Measurements from ENCODE around the gene CKB.
"Not testable (repeated sequence)": the region's sequence is repeated elsewhere in the genome, so short reads cannot be mapped to it uniquely, and the experiment has no call there.

Gene CKB

DNA sequence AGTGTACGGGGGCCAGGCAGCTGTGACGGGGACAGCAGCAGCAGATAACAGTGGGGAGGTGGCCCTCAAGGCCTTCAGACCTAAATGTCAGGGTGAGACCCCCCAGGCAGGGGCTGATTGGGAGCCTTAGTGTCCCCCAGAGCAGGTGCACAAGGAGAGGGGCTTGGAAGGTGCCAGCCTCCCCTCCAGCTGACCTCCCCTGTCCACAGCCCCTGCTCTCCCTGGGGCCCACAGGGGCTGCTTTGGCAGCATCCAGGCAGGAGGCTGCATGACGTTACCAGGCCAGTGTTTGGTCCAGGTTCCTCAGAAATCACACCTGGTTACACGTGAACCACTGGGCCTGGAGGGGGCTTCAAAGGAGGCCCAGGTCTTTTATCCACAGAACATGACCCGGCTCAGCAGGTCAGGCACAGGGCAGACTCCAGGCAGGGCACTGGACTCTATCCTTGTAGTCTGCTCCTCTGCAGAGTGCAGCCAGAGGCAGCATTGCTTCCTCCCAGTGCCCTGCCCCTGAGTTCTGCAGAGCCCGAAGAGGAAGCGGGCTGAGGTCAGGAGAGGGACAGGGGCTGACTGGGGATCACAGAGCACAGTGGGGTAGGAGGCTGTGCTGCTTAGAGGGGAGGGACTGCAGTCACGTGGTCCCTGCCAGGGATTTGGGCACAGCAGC lies 3.8 kb upstream of the CKB start:
- DNase-seq: no peak

DNA sequence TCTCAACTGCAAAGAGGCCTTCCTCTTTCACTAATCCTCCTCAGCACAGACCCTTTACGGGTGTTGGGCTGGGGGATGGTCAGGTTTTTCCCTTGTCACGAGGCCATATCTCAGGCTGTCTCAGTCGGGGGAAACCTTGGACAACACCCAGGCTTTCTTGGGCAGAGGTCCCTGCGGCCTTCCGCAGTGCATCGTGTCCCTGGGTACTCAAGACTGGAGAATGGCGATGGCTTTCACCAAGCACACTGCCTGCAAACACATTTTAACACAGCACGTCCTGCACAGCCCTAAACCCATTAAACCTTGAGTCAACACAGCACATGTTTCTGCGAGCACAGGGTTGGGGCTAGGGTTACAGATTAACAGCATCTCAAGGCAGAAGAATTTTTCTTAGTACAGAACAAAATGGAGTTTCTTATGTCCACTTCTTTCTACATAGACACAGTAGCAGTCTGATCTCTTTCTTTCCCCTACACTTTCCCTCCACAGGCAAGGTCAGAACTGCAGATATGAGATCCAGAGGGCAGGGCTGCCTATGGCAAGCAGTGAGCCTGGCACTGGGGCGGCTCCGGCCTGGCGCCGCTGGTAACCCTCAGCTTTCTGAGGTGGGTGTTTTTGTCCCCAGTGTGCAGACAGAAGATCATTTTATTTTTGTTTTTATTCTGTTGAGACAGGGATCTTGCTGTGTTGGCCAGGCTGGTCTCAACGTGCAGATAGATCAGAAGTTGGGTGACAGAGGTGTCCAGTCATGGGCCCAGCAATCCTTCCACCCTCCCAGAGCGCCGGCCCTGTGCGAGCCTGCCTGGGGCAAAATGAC lies 3.0 kb upstream of the CKB start:
- DNase-seq: not testable (repeated sequence)

DNA sequence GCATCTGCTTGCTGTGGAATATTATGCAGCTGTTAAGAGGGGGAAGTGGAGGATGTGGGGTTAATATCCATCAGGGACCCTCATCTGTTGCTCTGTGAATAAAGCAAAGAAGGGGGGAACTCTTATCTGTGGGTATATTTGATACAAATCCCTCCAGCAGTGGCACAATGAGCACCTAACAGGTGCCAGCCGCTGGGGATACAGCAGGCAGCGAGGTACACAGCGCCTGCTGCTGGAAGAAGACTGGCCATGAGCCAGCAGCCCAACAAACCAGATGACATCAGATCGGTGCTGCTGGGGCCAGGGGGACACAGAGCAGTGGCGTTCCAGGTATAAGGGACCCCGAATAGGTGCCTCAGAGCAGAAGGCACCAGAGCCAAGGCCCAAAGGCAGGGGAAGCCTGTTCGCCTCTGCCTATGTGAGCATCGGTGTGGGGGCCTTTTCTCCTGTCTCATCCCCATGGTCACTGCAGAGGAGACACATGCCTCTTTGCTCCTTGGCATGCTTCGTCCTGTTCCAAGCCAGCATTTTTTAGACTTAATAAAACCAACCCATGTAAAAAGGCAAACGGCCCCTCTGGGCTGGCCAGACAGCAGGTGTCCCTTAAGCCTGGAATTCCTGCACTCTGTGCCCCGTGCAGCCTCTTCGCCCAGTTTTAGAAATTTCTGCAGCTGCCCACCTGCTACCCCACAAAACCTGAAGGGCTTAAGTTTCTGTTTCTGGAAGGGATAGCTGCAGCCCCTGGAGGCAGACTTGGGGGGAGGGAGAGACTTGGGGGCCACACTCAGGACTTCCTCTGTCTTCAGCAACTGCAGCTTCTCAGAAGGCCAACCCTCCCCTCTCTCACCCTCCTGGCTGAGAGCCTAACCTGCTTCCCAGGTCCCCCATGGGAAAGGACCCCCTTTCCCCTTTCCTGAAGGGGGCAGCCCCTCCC lies 1.6 kb upstream of the CKB start:
- no peak for DNase-seq

DNA sequence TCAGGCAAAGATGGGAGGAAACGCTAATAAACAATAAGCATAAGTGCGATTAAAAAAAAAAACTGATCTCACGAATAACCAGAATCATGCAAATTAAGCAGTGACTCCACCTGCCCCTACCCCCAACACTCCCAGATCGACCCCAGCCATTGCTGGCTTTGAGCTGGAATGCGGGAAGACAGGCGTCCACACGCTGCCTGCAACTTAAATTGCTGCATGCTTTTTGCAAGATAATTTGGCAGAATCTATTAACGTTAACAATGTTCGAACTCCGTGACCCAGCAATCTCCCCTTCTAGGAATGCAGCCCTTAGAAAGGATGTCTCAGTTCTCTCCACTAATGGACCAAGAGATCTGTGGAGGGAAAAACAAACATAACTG lies 935 bp upstream of the CKB start:
- no peak for DNase-seq

DNA sequence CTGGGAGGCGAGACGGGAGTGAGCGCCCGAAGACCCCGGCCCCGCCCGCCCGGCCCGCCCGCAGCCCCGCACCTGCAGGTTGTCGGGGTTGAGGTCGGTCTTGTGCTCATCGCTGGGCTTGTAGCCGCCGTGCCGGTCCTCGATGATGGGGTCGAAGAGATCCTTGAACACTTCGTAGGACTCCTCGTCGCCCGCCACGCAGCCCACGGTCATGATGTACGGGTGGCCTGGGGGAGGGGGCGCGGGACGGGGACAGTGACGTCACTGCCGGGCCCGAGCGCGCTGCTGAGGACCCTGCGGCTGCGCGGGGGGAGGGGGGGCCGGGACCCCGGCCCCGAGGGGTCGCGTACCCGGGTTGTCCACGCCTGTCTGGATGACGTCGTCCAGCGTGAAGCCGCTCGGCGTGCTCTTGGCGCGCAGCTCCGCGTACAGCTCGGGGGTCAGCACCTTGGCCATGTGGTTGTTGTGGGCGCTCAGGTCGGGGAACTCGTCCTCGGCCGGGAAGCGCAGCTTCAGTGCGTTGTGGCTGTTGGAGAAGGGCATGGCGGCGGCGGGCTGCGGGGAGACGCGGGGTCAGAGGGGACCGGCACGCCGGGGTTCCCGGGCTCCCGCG lies 573 bp downstream of the CKB start:
- DNase-seq: no peak

DNA sequence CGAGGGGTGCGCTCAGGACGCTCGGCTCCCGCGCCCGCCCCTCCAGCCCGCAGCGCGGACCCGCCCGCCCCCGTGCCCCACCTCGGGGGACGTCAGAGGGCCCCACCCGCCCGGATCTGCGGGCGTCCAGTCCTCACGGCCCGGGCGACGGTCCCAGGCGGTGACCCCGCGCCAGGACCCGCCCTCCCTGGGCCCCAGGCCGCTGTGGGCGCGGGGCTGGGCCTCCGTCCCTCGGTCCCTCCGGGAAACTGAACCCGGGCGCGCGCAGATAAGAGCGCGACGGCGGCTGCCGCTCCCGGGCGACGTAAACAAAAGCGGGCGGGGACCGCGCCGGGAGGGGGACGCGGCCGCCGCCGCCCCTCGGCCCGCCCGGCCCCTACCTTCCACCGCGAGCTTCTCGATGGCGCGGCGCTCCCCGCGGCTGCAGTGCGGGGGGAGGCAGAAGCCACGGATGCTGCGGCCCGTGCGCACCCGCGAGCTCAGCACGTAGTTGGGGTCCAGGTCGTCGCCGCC lies 1.1 kb downstream of the CKB start:
- no peak for DNase-seq

DNA sequence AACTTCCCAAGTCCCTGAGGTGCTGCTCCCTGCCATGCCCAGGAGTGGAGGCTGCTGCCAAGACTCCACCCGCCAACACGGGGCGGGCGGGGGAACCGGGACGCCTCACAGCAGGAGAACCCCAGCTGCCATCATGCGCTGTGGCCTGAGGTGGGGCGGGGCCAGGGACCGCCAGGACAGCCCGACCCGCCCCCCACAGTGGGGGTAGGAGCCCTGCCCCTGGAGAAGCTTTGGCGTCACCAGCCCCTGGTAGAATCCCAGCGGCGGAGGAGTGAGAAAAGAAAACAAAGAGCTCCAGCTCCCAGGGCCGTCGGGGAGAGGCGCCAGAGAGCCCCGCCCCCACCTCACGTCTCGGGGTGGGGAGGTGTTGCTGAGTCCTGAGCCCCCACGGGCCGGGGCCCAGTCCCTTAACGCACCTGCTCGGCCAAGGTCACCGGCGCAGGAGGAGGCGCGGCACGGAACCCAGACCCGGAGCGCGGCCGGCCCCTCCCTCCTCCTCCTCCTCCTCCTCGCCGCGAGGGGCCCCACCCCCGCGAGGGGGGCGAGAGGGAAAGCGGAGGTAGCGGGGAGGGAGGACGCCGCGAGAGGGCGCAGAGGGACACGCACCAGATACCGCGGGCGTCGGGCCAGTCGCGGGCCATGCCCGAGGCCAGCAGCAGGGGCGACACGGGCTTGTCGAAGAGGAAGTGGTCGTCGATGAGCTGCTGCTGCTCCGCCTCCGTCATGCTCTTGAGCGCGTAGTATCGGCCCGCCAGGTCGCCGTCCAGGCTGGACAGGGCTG lies 1.8 kb downstream of the CKB start:
- peak; percentile 71 for DNase-seq

DNA sequence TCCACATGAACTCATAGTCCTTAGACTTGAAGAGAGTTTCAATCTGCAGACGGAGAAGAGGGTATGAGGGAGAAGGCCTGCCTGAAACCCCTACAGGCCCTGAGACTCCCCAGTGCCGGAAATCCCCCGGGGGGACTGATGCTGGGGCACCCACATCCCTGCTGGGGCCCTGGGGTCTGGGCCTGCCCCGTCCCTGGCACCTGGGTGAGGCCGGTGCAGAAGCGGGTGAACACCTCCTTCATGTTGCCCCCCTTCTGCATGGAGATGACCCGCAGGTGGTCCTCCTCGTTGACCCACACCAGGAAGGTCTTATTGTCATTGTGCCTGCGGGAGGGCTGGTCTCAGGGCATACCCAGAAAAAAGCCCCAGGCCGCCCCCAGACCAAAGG lies 2.4 kb downstream of the CKB start:
- no peak for DNase-seq

DNA sequence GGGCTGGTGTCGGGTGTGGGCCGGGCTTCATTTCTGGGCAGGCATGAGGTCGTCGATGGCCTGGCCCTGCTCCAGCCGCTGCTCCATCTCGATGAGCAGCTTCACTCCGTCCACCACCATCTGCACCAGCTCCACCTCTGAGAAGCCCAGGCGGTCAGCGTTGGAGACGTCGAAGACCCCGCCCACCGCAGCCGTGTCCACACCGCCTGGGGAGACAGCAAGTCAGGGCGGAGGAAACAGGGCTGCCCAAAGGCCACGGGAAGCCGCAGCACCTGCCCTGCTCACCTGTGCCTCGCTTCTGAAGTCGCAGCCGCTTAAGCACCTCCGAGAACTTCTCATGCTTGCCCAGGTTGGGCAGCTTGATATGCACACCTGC lies 2.8 kb downstream of the CKB start:
- no peak for DNase-seq

DNA sequence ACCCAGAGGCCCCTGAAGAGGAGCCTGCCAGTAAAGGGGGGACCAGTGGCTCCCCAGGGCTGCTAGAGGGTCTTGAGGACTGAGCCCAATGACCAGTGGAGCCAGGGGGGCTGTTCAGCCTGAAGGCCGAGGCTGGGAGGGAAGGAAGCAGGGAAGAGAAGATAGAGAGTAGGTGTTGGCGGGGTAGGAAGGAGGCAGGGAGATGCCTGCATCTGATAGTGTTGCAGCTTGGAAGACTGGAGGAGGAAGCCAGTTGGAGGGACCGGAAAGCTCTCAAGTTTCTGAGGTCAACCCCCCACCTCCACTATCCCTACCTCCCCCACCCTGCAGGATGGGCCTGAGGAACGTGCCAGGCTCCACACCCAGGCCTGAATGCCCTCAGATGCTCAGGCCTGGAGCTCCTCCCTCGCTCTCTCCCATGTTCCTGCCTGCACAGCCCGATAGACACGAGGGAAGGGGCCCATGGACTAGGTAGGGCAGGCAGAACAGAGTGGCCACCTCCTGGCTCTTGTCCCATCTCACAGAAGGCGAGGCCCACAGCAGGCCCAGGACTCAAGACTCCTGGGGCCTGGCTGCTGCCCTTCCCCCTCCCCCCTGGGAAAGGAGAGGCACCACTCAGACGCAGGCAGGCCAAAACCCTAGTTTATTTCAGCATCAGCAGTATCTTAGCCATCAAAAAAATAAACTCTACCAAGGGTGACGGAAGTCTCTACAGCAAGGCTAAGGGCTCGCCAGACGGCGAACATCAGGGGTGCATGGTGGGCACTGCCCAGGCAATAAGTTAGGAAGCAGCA lies 3.4 kb downstream of the CKB start:
- no peak for DNase-seq

DNA sequence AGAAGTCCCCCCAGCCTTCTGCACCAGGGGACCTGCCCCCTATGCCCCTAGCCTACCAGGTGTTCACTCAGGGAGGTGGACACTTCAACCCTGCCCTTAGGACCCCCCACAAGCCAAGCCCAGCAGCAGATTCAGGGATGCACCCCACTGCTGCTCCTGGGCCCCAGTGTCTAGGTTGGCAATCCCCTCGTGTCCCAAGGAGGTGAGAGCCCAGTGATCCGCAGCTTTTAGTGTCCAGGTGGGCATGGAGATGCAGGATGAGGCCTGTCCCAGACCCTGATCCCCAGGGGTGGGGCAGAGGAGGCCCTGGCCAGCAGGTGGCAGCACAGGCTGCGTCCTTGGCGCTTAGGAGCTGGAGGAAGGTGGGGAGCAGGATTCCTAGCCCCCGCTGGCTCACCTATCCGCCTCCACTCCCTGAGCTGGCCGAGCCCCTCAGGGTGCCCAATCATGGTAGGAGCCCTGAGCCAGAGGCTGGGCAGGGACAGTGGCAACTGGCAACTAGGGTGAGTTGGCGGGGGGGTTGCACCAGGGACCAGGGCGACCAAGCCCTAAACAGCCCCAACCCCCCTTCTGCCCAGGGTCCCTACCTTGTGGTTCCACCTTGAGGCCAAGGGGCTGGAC lies 4.1 kb downstream of the CKB start:
- DNase-seq: peak; percentile 74

DNA sequence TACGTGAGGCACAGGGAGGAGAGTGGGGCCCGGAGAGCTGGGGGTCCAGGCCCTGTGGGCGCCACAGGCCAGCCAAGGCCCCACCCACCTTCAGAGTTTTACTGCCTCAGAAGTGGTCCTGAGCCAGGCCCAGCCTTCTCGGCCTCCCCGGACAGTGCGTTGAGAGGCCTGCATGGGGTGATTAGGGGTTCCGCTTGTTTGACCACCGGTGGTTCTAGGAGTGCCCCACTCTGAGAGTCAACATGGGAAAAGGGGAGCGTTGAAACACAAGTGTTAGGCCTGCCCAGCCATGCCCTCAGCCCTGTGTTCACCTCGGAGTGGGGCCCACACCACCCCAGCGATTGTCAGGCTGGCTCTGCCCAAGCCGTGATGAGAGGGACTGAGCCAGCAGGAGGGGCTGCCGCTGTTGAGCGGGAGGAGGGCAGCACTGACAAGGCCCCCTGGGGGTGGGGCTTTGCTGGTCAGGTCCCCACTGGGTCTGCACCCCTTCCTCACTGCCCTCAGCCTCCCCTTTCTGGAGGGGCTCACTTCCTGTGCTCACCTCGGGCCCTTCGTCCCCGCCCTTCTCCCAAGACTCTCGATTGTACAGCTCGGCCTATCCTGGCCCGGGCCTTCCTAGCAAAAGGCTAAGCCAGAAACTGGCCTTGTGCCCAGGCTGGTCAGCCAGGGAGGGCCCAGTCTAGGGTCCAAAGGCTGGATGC lies 4.8 kb downstream of the CKB start:
- no peak for DNase-seq

DNA sequence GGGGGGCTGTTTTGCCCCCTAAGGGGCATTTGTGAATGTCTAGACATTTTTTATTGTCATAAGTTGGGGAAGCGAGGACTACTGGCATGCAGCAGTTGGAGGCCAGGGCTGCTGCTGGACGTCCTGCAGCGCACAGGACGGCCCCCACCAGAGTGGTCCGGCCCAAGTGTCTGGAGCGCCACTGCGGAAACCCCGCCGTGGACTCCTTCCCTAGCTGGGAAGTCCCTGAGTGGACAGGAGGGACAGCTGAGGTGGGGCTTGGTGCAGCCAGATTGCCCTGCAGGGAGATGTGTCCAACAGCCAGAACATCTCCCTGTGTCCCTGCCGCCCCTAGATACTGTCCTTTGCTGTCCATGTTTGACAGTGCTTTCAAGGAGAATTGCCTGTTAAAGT lies 5.5 kb downstream of the CKB start:
- DNase-seq: no peak

DNA sequence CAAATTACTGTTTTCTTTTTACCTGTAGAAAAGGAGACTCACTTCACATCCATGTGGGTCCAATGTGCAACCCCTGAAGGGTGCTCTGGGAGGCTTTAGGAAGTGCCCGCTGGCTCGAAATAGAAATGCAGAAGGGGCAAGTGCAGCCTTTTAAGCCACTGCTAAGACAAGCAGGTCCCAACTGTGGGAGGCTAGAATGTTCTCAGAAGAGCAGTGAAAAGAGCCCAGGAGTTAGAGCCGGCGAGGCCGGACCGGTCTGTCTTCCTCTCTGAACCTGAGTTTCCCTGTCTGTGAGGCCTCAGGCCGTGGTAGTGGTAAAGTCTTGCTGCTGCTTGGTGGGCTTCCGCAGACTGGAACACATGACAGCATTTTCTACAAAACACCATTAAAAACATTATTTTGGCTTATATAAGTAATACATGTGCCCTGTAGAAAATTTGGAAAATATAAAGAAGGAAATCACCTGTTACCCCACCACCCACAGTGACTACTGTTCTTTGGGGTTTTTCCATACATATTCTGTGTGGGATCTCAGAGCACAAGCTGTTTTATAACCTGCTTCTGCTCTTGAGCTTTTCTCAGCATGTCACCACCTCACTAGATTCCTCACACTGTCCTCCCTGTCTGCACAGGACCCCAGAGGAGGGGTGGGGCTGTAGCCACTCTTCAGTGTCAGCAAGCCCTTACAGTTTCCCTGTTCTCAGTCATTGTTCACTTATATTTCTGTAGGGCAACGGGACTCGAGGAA lies 6.0 kb downstream of the CKB start:
- no peak for DNase-seq

DNA sequence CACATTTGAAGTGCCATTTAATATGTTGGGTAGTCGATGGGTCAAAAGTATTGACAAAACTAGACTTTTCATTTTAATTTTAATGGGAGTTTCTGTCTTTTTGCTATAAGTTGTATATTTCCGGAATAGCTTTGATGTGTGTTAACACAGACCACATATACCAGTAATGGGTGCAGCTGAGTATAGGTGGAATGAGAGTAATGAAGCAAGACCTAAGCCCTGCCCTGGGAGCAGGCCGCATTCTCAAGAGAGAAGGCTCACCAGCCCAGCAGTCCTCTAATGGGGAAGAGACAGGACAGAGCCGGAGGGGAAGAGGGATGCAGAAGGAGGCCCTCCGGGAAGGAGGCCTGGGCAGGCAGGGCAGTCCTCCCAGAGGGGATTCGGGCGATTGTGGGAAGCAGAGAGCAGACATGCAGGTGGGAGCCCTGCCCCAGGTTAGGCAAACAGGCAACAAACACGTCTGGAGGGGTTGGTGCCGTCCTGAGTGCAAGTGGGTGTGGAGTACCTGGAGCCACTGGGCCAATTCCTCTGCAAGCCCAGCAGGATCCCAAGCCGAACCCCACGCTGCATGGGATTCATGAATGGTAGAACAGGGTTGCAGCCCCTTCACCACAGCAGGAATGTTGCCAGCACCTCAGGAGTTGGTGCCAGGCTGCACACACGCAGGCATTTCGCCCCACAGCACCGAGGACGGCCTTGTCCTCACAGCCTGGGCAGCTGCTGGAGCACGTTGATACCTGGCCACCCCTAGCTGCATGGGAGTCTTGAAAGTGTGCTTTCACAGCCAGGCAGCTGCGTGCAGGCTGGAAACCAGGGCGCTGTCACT lies 7.8 kb downstream of the CKB start:
- no peak for DNase-seq

DNA sequence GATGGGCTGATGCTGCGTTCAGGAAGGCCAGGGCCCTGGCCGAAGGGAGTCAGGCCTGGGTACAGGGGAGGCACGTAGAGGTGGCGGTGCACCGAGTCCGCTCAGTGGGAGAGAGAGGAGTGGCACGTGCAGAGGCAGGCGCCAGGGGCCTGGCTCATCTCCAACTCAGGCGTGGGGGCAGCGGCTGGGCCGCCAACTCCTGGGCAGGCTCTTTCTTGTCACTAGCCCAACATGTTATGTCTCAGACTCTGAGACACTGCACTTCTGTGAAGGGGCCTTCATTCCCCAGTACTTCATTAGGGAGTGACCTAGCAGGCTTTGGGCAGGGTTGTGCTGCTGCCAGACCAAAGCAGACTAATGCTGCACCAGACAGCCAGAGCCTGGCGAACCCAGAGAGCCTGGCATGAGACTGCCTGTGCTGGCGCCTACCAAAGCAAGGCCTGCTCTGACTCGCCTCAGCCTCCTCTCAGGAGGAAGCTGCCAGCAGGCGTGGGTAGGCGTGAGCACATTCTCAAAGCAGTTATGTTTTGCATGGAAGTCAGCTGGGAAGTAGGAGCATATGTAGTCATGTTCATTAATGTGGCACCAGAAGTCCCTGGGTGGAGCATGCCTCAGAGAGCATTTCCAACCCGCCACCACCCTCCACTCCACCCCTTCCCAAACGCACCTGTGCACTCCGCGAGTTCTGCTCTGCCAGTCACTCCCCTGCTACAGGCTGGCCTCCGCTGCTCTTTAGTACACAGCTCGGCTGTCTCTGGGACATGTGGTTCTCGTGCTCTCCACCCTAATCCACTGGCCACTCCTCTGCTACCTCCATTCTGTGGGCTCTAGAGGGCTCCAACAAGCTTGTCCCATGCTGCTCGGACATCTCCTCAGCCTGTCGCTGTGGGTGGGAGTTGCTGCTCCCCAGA lies 9.7 kb downstream of the CKB start:
- no peak for DNase-seq

DNA sequence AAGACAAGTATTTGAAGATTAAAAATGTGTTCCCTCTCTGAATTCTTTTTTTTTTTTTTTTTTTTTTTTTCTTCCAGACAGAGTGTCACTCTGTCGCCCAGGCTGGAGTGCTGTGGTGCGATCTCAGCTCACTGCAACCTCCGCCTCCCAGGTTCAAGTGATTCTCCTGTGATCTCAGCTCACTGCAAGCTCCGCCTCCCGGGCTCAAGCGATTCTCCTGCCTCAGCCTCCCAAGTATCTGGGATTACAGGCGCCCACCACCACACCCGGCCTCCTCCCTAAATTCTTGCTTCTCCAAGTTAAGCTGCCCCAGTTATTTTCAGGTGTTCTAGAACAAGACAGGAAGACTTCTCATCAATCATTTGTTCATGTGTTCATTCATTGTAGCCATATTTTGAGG lies 10.4 kb downstream of the CKB start:
- not testable (repeated sequence) for DNase-seq
